GM23248 (cell line): ENCODE results near the gene MPRIP. TPM values are rescaled to one million over a fixed set of nuclear protein-coding genes. Genes with fewer than 3 reads are reported as not detected.

ENCODE experiments used
- DNase-seq: peaks from one replicate; pipeline ENCODE4 v3.0.0-alpha.2; 2015
- H2AFZ ChIP-seq: fragments of 200-600 bp; sonication (generic); 2 replicates; pipeline ENCODE4 v1.6.1; 2016; ENCODE audit warnings: antibody characterized with exemption
- H3F3A ChIP-seq: fragments of 200-600 bp; sonication (generic); 2 replicates; pipeline ENCODE4 v1.6.1; 2016; ENCODE audit warnings: mild to moderate bottlenecking, antibody characterized with exemption, mixed run types; ENCODE audit not compliant: insufficient read depth
- H3K27ac ChIP-seq: fragments of 200-600 bp; sonication (generic); 2 replicates; pipeline ENCODE4 v1.5.1; 2016; ENCODE audit warnings: mild to moderate bottlenecking
- H3K27me3 ChIP-seq: fragments of 200-600 bp; sonication (generic); replicated peaks from 2 replicates; pipeline ENCODE4 v1.6.1; 2016; ENCODE audit warnings: mild to moderate bottlenecking; ENCODE audit not compliant: insufficient read depth
- H3K36me3 ChIP-seq: fragments of 200-600 bp; sonication (generic); 2 replicates; pipeline ENCODE4 v1.6.1; 2016; ENCODE audit warnings: low read depth, mild to moderate bottlenecking
- H3K4me1 ChIP-seq: fragments of 200-600 bp; sonication (generic); 2 replicates; pipeline ENCODE4 v1.6.1; 2016; ENCODE audit warnings: mild to moderate bottlenecking; ENCODE audit not compliant: insufficient read depth
- H3K4me2 ChIP-seq: fragments of 200-600 bp; sonication (generic); one replicate; pipeline ENCODE4 v1.6.1; 2016; ENCODE audit warnings: mild to moderate bottlenecking; ENCODE audit not compliant: unreplicated experiment
- H3K4me3 ChIP-seq: fragments of 200-600 bp; sonication (generic); 2 replicates; pipeline ENCODE4 v1.5.1; 2016; ENCODE audit warnings: mild to moderate bottlenecking
- H3K79me2 ChIP-seq: fragments of 200-600 bp; sonication (generic); 2 replicates; pipeline ENCODE4 v1.6.1; 2016; ENCODE audit warnings: mild to moderate bottlenecking; ENCODE audit not compliant: insufficient read depth
- H3K9ac ChIP-seq: fragments of 200-600 bp; sonication (generic); 2 replicates; pipeline ENCODE4 v1.6.1; 2016; ENCODE audit warnings: mild to moderate bottlenecking
- H3K9me2 ChIP-seq: fragments of 200-600 bp; sonication (generic); 2 replicates; pipeline ENCODE4 v1.6.1; 2016; ENCODE audit warnings: mixed run types, mild to moderate bottlenecking, moderate library complexity; ENCODE audit not compliant: insufficient read depth
- H3K9me3 ChIP-seq: fragments of 200-600 bp; sonication (generic); one replicate; pipeline ENCODE4 v1.6.1; 2017; ENCODE audit warnings: low read depth
- H4K20me1 ChIP-seq: fragments of 200-600 bp; sonication (generic); 2 replicates; pipeline ENCODE4 v1.6.0; 2016; ENCODE audit not compliant: insufficient read depth
- EZH2 ChIP-seq: fragments of 200-600 bp; sonication (generic); IDR thresholded peaks from 2 replicates; pipeline ENCODE4 v1.6.1; 2018; ENCODE audit warnings: antibody characterized with exemption, mild to moderate bottlenecking; ENCODE audit not compliant: insufficient read depth, poor library complexity, severe bottlenecking
- EZH2phosphoT487 ChIP-seq: fragments of 200-600 bp; sonication (generic); IDR thresholded peaks from 2 replicates; pipeline ENCODE4 v1.6.1; 2018; ENCODE audit warnings: antibody characterized with exemption, moderate library complexity, mild to moderate bottlenecking, low read depth; ENCODE audit not compliant: insufficient read depth
- WGBS, 2 experiments: methylation state at CpG; one replicate each; pipeline ENCODE4 v1.1.6; 2015 to 2017; ENCODE audit warnings: low lambda C conversion rate in 2 of 2, low coverage in 1 of 2; ENCODE audit errors: missing lambda C conversion rate in 2 of 2; 5-methylcytosine and 5-hydroxymethylcytosine counted together
- in situ Hi-C: fragments of 300-500 bp; cut with MboI; formaldehyde crosslinking; loops from 2 replicates; pipeline ENCODE4 v1.15.0; 2020
- polyA plus RNA-seq: library from polyadenylated mRNA; unstranded; fragments of >200 nt; fragmentation: Nextera tagmentation; extraction: Ambion mirVana; gene quantifications from 2 replicates; pipeline ENCODE4 v1.2.1, GENCODE V29; 2016
- total RNA-seq: library from RNA; depleted of rRNA; stranded (reverse); fragments of >200 nt; shearing (Covaris generic); gene quantifications from 2 replicates; pipeline ENCODE4 v1.2.3, GENCODE V29; 2014

The MPRIP gene
- total and polyA plus RNA-seq, 2 experiments from 2014 or later = 73.5 to 292 TPM

GRCh38 chr17:17024778-17025300 is 17.4 kb upstream of the MPRIP start:
- peaks cover 19% of the 10 kb centered on the region for H3F3A ChIP-seq
- H3K9ac ChIP-seq = no peak overlapping the region
- peaks cover 30% of the 10 kb centered on the region for H3K4me1 ChIP-seq
- DNase-seq = no peak
- no peaks in the 10 kb centered on the region for H3K79me2 ChIP-seq
- no peak overlapping the region for H3K4me2 ChIP-seq
- in situ Hi-C loops = no loop called here
- no peaks in the 10 kb centered on the region for H3K9me2 ChIP-seq
- H3K27me3 ChIP-seq = no peaks in the 10 kb centered on the region
- no peaks in the 10 kb centered on the region for H4K20me1 ChIP-seq
- 67 to 76% methylated on average over 8 of the region's 8 CpGs for WGBS, 2 experiments
- no peak overlapping the region for H3K27ac ChIP-seq
- no peak overlapping the region for H2AFZ ChIP-seq
- H3K9me3 ChIP-seq = no peaks in the 10 kb centered on the region
- H3K4me3 ChIP-seq = no peak overlapping the region
- no peak for TF ChIP-seq EZH2
- no peak for TF ChIP-seq EZH2phosphoT487
- no peaks in the 10 kb centered on the region for H3K36me3 ChIP-seq

- H3K27ac ChIP-seq = no peak overlapping the region
Observed at GRCh38 chr17:17025621-17026020, 16.6 kb upstream of the MPRIP start.

GRCh38 chr17:17026163-17026562 is 16.1 kb upstream of the MPRIP start:
- no peak for DNase-seq
- H3K4me1 ChIP-seq = peaks cover 24% of the 10 kb centered on the region
- H4K20me1 ChIP-seq = no peaks in the 10 kb centered on the region
- TF ChIP-seq EZH2 = no peak
- TF ChIP-seq EZH2phosphoT487 = no peak
- no peak overlapping the region for H3K9ac ChIP-seq
- in situ Hi-C loops = no loop called here
- H3K9me3 ChIP-seq = no peaks in the 10 kb centered on the region
- H2AFZ ChIP-seq = no peak overlapping the region
- no peak overlapping the region for H3K27ac ChIP-seq
- H3K36me3 ChIP-seq = no peaks in the 10 kb centered on the region
- H3K27me3 ChIP-seq = no peaks in the 10 kb centered on the region
- H3K4me3 ChIP-seq = no peak overlapping the region
- WGBS, 2 experiments = 83 to 99% methylated on average over 5 to 9 of the region's 9 CpGs
- peaks cover 14% of the 10 kb centered on the region for H3F3A ChIP-seq
- H3K4me2 ChIP-seq = no peak overlapping the region
- H3K79me2 ChIP-seq = no peaks in the 10 kb centered on the region
- no peaks in the 10 kb centered on the region for H3K9me2 ChIP-seq

More at GRCh38 chr17:17025621-17026020, 16.6 kb upstream of the MPRIP start:
- no peaks in the 10 kb centered on the region for H4K20me1 ChIP-seq
- peaks cover 19% of the 10 kb centered on the region for H3F3A ChIP-seq
- H3K9me3 ChIP-seq = no peaks in the 10 kb centered on the region
- H3K4me3 ChIP-seq = no peak overlapping the region
- H3K4me2 ChIP-seq = no peak overlapping the region
- no peak for DNase-seq
- H2AFZ ChIP-seq = no peak overlapping the region
- H3K4me1 ChIP-seq = peaks cover 29% of the 10 kb centered on the region
- H3K27me3 ChIP-seq = no peaks in the 10 kb centered on the region
- H3K9ac ChIP-seq = no peak overlapping the region
- TF ChIP-seq EZH2phosphoT487 = no peak
- no peak for TF ChIP-seq EZH2
- in situ Hi-C loops = no loop called here
- 92 to 94% methylated on average over 5 of the region's 5 CpGs for WGBS, 2 experiments
- H3K79me2 ChIP-seq = no peaks in the 10 kb centered on the region
- H3K9me2 ChIP-seq = no peaks in the 10 kb centered on the region
- H3K36me3 ChIP-seq = no peaks in the 10 kb centered on the region

GRCh38 chr17:17027442-17028058 is 14.7 kb upstream of the MPRIP start:
- Histone ChIP-seq H3K9ac (no peak overlapping the region), H3K27ac (peak overlapping the region; percentile 34)
- WGBS, 2 experiments = 59 to 61% methylated on average over 10 of the region's 10 CpGs

More at GRCh38 chr17:17027442-17028058, 14.7 kb upstream of the MPRIP start:
- DNase-seq = no peak
- Histone ChIP-seq H3K36me3 (no peaks in the 10 kb centered on the region), H3K4me2 (no peak overlapping the region), H3K9me2 (no peaks in the 10 kb centered on the region), H3K9me3 (no peaks in the 10 kb centered on the region), H4K20me1 (no peaks in the 10 kb centered on the region), H3K4me1 (peaks cover 26% of the 10 kb centered on the region), H2AFZ (no peak overlapping the region), H3K4me3 (no peak overlapping the region), H3K79me2 (no peaks in the 10 kb centered on the region), H3F3A (peaks cover 12% of the 10 kb centered on the region; the same call in 1 of the 2 replicates), H3K27me3 (no peaks in the 10 kb centered on the region)
- TF ChIP-seq EZH2 (no peak), EZH2phosphoT487 (no peak)
- in situ Hi-C loops = no loop called here
